A549 (cell line): ENCODE results near the gene KCNG1.

Experiments
- CEBPB ChIP-seq, 2 experiments: fragments of >200 bp in 1 of 2; sonication (Bioruptor Twin) in 1 of 2; formaldehyde crosslinking in 1 of 2; IDR thresholded peaks; 2 replicates each; pipeline ENCODE4 v1.6.1; 2012 to 2016
- ESRRA ChIP-seq: fragments of 150-350 bp; IDR thresholded peaks from 2 replicates; pipeline ENCODE4 v1.6.1; 2014; ENCODE audit warnings: mild to moderate bottlenecking, low read length, borderline replicate concordance
- MAX ChIP-seq: IDR thresholded peaks from 2 replicates; pipeline ENCODE4 v1.6.1; 2012
- PBX3 ChIP-seq: IDR thresholded peaks from 2 replicates; pipeline ENCODE4 v1.6.1; 2012
- POLR2A ChIP-seq: IDR thresholded peaks from 2 replicates; pipeline ENCODE4 v1.6.1; 2012; ENCODE audit warnings: mild to moderate bottlenecking, low read length
- TF ChIP-seq, protein P1 (sequence below): fragments of >200 bp; sonication (Bioruptor Twin); formaldehyde crosslinking; IDR thresholded peaks from 3 replicates; pipeline ENCODE4 v1.5.1; 2016

- no peak for TF ChIP-seq POLR2A
- TF ChIP-seq CEBPB (IDR thresholded peaks at IDR 0.05): no peak
- TF ChIP-seq MAX: no peak
- no peak for TF ChIP-seq PBX3
- TF ChIP-seq, protein P1, sequence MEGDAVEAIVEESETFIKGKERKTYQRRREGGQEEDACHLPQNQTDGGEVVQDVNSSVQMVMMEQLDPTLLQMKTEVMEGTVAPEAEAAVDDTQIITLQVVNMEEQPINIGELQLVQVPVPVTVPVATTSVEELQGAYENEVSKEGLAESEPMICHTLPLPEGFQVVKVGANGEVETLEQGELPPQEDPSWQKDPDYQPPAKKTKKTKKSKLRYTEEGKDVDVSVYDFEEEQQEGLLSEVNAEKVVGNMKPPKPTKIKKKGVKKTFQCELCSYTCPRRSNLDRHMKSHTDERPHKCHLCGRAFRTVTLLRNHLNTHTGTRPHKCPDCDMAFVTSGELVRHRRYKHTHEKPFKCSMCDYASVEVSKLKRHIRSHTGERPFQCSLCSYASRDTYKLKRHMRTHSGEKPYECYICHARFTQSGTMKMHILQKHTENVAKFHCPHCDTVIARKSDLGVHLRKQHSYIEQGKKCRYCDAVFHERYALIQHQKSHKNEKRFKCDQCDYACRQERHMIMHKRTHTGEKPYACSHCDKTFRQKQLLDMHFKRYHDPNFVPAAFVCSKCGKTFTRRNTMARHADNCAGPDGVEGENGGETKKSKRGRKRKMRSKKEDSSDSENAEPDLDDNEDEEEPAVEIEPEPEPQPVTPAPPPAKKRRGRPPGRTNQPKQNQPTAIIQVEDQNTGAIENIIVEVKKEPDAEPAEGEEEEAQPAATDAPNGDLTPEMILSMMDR: no peak
- no peak for TF ChIP-seq ESRRA
These were observed 4.3 kb upstream of the KCNG1 start for GRCh38 chr20:51027035-51027795.
